Measurements from ENCODE around the gene FBXL19.

The FBXL19 gene

GRCh38 chr16:30969246-30969842 is 46.0 kb downstream of the FBXL19 start:
- DNase-seq: no peak

DNA sequence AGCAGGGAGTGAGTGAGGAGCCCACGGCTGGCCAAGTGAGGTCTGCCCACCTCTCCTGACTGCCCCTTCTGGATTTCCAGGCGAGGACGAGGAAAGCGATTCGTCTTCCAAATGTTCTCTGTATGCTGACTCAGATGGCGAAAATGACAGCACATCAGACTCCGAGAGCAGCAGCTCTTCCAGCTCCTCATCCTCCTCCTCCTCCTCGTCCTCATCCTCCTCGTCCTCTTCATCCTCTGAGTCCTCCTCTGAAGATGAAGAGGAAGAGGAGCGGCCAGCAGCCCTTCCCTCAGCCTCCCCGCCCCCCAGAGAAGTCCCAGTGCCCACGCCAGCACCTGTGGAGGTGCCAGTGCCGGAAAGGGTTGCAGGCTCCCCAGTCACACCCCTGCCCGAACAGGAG is 47.9 kb downstream of the FBXL19 start:
- DNase-seq: no peak

DNA sequence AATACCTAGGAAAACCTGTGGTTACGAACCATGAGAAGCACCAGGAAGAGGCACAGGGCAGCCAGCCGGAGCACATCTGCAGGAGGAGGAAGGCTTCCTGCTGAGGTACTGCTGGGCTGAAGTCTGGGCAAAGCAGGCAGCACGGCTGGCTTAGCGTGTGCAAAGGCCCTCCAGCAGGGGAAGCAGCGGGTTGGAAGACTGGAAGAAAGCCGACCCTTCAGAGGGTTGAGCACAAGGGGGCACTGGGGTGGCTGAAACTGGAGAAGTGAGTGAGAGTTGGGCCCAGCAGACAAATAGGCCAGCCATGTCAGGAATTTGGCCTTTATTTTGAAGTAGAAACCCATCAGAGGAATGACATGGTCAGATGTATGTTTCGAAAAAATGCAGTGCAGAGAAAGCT is 49.5 kb downstream of the FBXL19 start:
- DNase-seq: no peak

GRCh38 chr16:30974348-30974747 is 51.0 kb downstream of the FBXL19 start:
- DNase-seq: no peak

GRCh38 chr16:30976486-30976885 is 53.1 kb downstream of the FBXL19 start:
- DNase-seq: no peak

- no peak for DNase-seq
These were observed 54.1 kb downstream of the FBXL19 start for GRCh38 chr16:30977502-30977901.

- no peak for DNase-seq
These were observed 56.0 kb downstream of the FBXL19 start for GRCh38 chr16:30979170-30980022.

- DNase-seq: no peak
These were observed 56.6 kb downstream of the FBXL19 start for GRCh38 chr16:30980023-30980371.

DNA sequence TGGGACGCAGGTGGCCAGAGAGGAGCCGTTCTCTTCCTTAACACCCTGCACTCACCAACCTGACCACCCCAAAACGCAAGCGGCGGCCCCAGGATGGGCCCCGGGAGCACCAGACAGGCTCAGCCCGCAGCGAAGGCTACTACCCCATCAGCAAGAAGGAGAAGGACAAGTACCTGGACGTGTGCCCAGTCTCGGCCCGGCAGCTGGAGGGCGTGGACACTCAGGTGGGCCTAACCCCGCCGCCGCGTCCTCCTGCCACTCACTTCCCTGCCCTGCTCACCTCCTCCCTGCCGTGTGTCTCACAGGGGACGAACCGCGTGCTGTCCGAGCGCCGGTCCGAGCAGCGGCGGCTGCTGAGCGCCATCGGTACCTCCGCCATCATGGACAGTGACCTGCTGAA is 57.1 kb downstream of the FBXL19 start:
- DNase-seq: no peak

DNA sequence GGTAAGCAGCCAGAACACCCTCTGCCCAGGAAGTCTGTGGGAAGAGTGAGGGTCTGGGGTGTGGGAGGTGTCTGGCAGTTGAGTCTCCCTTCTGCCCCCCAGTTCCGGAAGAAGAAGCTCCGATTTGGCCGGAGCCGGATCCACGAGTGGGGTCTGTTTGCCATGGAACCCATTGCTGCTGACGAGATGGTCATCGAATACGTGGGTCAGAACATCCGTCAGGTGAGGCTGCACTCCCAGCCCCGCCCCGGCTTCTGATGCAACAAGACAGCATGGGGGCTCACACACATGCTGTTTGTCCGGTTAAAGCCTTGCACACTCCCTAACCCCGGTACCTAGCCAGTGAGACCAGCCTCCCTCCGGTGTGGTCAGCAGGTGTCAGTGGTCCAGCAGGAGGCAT is 57.6 kb downstream of the FBXL19 start:
- DNase-seq: no peak

DNA sequence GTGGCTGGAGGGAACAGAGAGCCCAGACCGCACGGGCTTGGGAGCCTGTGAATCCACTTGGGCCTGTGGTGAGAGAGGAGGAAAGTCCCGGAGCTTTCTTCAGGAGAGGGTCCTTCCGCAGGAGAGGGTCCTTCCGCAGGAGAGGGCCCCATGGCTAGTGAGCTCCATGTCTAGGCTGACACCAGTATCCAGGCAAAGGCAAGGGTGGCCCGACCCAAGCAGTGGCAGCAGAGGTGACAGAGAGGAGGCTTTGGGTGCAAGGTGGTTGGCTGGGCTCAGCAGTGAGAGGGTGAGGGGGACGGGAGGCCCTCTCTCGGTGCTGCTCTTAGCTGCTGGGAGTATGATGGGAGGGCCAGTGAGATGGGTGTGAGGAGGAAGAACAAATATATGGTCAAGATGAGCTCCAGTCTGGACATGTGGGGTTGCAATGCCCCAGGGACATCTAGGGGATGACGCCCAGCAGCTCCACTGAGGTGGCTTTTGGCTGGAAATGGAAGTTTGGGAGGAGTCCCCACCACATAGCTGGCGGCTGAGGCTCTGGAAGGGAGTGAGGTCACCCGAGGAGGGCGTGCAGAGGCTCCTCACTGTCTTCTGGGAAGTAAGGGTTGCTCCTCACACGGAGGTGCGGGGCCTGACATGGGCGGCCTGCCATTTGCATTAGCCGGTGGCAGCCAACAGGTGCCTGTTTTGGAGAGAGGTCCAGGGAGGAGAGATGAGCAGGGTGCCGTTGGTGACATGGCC is 59.3 kb downstream of the FBXL19 start:
- no peak for DNase-seq

DNA sequence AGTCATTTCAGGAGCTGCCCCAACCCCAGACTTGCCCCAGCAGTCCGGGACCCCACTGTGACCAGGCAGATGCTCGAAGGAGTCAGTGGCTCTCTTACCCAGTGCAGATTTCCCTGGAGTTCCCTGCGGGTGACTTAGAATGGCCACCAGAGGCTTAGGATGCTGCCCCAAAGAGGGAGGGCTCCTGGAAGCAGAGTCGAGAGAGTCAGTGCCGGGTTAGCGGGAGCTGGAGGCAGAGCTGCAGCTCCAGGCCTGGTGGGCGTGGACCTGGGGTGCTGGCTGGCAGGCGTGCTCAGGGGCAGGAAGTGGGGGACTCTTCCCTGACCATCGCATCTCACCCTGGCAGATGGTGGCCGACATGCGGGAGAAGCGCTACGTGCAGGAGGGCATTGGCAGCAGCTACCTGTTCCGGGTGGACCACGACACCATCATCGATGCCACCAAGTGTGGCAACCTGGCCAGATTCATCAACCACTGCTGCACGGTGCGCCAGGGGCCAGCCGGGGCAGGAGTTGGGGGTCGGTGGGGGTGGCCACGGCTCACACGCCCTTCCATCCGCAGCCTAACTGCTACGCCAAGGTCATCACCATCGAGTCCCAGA is 60.0 kb downstream of the FBXL19 start:
- no peak for DNase-seq

GRCh38 chr16:30983898-30984610 is 60.7 kb downstream of the FBXL19 start:
- no peak for DNase-seq

GRCh38 chr16:30984669-30985400 is 61.5 kb downstream of the FBXL19 start, which contains the start of gene HSD3B7:
Gene HSD3B7 (plus strand): TSS chr16:30985207. CDS start chr16:30985659, 452 bp downstream.
- DNase-seq: peak; percentile 91

DNA sequence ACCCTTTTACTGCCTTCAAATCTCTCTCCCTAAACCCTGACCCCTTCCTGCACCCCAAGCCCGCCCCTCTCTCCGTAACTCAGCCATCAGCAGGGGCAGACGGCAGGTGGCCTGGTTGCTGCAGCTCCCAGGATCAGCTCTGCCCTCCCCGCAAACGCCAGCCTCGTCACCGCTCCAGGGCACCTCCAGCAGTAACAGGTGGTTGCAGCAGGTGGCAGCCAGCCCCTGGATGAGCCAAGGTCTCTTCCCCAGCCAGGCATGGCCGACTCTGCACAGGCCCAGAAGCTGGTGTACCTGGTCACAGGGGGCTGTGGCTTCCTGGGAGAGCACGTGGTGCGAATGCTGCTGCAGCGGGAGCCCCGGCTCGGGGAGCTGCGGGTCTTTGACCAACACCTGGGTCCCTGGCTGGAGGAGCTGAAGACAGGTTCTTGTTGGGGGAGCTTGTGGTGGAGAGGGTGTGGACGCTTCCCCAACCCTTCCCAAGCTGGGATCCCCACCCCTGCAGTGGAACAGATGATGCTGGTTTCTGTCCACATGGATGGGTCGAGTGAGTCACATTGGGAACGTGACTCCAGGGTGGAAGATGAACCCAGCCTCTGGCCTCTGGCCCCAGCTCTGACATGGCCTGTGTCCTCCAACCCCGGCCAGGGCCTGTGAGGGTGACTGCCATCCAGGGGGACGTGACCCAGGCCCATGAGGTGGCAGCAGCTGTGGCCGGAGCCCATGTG is 62.2 kb downstream of the FBXL19 start:
- DNase-seq: peak; percentile 42

DNA sequence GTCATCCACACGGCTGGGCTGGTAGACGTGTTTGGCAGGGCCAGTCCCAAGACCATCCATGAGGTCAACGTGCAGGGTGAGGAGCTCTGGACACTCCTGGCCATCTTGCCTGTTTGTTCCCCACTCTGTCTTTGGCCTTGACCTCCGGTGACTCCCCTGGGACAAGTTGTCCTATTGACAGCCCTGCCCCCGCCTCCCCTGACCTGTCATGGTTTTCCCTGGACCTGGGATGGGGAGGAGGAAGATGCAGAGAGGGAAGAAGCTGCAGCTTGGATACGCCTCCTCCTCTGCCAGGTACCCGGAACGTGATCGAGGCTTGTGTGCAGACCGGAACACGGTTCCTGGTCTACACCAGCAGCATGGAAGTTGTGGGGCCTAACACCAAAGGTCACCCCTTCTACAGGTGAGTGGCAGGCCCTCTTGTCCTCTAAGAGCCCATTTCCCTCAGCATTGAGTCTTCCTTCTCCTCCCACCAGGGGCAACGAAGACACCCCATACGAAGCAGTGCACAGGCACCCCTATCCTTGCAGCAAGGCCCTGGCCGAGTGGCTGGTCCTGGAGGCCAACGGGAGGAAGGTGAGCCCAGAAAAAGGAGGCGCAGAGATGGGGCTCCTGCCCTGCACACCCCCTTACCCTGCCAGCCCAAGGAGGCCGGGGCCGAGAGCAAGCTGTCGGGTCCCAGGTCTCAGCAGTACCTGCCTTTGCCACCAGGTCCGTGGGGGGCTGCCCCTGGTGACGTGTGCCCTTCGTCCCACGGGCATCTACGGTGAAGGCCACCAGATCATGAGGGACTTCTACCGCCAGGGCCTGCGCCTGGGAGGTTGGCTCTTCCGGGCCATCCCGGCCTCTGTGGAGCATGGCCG is 63.0 kb downstream of the FBXL19 start:
- DNase-seq: no peak

DNA sequence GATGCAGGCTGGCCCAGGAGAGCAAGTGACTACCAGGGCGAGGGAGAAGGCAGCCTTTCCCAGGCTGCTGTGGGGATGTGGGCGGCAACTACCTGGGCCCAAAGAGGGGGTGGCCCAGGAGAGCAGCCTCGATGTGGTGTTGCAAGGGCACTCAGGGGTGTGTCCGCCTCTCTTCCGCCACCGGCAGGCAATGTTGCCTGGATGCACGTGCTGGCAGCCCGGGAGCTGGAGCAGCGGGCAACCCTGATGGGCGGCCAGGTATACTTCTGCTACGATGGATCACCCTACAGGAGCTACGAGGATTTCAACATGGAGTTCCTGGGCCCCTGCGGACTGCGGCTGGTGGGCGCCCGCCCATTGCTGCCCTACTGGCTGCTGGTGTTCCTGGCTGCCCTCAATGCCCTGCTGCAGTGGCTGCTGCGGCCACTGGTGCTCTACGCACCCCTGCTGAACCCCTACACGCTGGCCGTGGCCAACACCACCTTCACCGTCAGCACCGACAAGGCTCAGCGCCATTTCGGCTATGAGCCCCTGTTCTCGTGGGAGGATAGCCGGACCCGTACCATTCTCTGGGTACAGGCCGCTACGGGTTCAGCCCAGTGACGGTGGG is 64.3 kb downstream of the FBXL19 start:
- no peak for DNase-seq

DNA sequence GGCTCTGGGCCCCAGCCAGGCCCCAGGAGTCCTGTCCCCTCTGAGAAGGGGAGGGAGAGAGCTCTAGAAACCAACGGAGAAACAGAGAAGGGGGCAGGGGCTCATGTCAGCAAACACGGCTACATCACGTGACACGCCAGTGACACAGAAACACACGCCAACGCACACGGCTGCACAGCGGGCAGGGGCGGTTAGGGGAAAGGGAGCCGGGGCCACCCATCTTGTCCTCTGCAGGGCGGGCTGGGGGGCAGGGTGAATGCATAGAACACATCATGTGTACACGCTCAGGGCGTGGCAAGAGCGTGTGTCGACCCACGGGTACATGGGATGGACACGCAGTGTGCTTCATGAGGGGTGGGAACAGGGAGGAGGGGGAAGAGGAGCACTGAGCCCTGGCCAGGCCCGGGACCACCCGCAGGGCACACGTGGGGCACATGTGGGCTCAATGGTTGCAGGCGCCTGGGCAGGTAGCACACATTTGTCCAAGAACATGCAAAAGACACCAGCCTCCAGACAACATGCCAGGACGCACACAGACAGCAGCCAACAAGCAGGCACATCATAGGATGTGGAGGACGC is 66.2 kb downstream of the FBXL19 start:
- DNase-seq: no peak

DNA sequence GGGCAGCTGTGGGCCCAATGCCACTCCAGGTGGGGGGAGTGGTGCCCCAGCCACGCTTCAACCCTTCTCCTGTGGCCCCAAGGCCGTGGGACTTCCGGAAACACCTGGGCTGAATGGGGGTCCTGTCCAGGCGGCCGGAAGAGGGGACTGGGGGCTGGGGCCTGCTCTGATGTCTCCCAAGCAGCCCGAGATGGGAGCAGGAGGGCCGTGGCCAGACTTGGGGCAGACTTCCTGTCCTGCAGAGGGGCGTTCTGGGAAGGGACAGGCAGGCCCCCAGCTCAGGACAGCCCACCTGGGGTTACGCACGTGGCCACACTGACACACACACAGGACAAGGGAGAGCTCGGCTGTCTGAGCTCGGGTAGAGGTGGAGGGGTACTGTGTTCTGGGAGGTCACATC is 66.7 kb downstream of the FBXL19 start:
- no peak for DNase-seq

Measured in eye (tissue), 1 donor.